Placental epithelial cell (primary cell): Measurements from ENCODE around the gene NOL8. TPM values are rescaled to one million over a fixed set of nuclear protein-coding genes. Genes with fewer than 3 reads are reported as not detected.

ENCODE experiments used
- small RNA-seq: library from RNA; depleted of rRNA; stranded (forward); fragments of <200 nt; gene quantifications from one replicate; pipeline ENCODE3, GENCODE V24; 2012
- total RNA-seq: library from RNA; depleted of rRNA; stranded (reverse); fragments of >200 nt; gene quantifications from 2 replicates; pipeline ENCODE4 v1.2.3, GENCODE V29; 2012

The NOL8 gene
- 15.3 and 17.1 TPM in 2 replicates for total RNA-seq

DNA sequence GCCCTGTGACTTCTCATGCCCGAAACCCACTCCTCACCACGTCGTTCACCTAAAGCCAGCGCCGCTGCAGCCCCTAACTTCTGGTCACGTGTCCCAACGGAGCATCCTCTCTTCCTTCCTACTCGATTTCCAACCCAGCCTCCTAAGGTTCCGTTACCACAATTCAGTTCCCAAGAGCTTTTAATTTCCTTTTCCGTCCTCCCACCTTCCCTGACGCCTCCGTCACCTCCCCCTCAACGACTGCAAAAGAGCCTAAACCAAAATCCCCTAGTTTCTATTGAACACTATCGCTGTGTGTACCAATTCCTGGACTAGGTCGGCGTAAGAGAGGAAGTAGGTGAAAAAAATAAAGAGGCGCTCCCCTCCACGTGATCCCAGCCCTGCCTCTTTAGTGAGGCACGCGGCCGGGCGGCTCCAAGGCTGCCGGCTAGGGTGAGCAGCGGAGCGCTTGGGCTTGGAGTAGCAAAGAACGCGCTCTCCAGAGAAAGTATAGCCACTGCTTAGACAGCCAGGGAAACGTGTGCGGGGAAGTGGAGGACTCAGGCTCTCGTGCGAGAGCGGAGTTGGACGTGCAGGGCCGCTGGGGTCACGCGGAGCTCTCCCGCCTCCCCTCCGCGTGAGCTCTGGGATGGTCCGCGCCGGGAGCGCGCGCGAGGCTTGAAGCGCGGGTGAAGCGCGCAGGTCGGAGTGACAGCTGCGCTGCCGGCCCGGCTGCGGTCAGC is at the start of gene NOL8, which contains the start of gene CENPP:
TSS of gene NOL8 (minus strand) at position 82 of the 722 bp plus-strand sequence. CDS start 1,189 bp downstream, outside the sequence.
TSS of gene CENPP (plus strand) at position 685 of the 722 bp plus-strand sequence.

GRCh38 chr9:92293452-92294296 is 31.5 kb downstream of the NOL8 start, which contains the start of gene IARS1:
Gene IARS1, minus strand, starts transcription at chr9:92293697. Its CDS starts 4,278 bp downstream, at chr9:92289419.

Small RNA genes within 50 kb of the gene (small RNA-seq; reads per million reads assigned to genes)
- not detected for gene MIR3651
- gene SNORA84: 7.0 reads per million, percentile 93 among the genes with 10 or more reads in this experiment

Other genes with a start within 250 kb of the NOL8 start
- gene SPTLC1, start 209.9 kb downstream of the NOL8 start, total RNA-seq: 80.5 and 101 TPM in 2 replicates
- gene IARS1, start 31.7 kb downstream of the NOL8 start, total RNA-seq: 116 and 207 TPM in 2 replicates
- gene CENPP, start 603 bp upstream of the NOL8 start, total RNA-seq: 0.87 and 2.0 TPM in 2 replicates
- gene OGN, start 79.2 kb upstream of the NOL8 start, total RNA-seq: not detected in 2 replicates
- not detected in 2 replicates for gene OMD, start 99.1 kb upstream of the NOL8 start, total RNA-seq
- not detected in 2 replicates for gene ASPN, start 157.2 kb upstream of the NOL8 start, total RNA-seq
- gene ECM2, start 210.6 kb upstream of the NOL8 start, total RNA-seq: under 0.01 and 0.98 TPM in 2 replicates